ENCODE measurements around the gene SYNGR3. TPM values are rescaled to one million over a fixed set of nuclear protein-coding genes. Genes with fewer than 3 reads are reported as not detected.
"Not testable (repeated sequence)": the region's sequence is repeated elsewhere in the genome, so short reads cannot be mapped to it uniquely, and the experiment has no call there.

The SYNGR3 gene
- total and polyA plus RNA-seq, 9 donors = 0.42 to 4.0 (median 0.87) TPM

- Histone ChIP-seq H3K27ac (no peak overlapping the region), H3K36me3 (no peaks in the 10 kb centered on the region), H3K27me3 (no peaks in the 10 kb centered on the region), H3K4me3 (peak overlapping the region; percentile 75), H3K4me1 (ENCODE audit: insufficient read depth) (peaks cover 14% of the 10 kb centered on the region), H3K9me3 (no peaks in the 10 kb centered on the region)
- peak in 1 of 5 donors; percentile 44 for DNase-seq
- TF ChIP-seq POLR2A (IDR thresholded peaks at IDR 0.05) = no peak
- TF ChIP-seq, protein P1, sequence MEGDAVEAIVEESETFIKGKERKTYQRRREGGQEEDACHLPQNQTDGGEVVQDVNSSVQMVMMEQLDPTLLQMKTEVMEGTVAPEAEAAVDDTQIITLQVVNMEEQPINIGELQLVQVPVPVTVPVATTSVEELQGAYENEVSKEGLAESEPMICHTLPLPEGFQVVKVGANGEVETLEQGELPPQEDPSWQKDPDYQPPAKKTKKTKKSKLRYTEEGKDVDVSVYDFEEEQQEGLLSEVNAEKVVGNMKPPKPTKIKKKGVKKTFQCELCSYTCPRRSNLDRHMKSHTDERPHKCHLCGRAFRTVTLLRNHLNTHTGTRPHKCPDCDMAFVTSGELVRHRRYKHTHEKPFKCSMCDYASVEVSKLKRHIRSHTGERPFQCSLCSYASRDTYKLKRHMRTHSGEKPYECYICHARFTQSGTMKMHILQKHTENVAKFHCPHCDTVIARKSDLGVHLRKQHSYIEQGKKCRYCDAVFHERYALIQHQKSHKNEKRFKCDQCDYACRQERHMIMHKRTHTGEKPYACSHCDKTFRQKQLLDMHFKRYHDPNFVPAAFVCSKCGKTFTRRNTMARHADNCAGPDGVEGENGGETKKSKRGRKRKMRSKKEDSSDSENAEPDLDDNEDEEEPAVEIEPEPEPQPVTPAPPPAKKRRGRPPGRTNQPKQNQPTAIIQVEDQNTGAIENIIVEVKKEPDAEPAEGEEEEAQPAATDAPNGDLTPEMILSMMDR (IDR thresholded peaks at IDR 0.05) = no peak
- TF ChIP-seq EP300 (IDR thresholded peaks at IDR 0.05) = no peak
- WGBS, 3 donors = 35 to 43% (median 35%) methylated on average over 20 of the region's 20 CpGs
- intact Hi-C loops (cut with DNase I) = loop anchor here in 1 of 4 donors (10.0 kb wide), 1 partner anchor 1326 kb away; the partner anchor contains the start of genes METTL26 and WFIKKN1
These were observed 28.8 kb upstream of the SYNGR3 start for GRCh38 chr16:1960665-1961630.

GRCh38 chr16:1961651-1962067, 28.1 kb upstream of the SYNGR3 start:
- Histone ChIP-seq H3K27ac (no peak overlapping the region), H3K36me3 (no peaks in the 10 kb centered on the region), H3K27me3 (no peaks in the 10 kb centered on the region), H3K4me1 (ENCODE audit: insufficient read depth) (peaks cover 14% of the 10 kb centered on the region), H3K9me3 (no peaks in the 10 kb centered on the region), H3K4me3 (no peak overlapping the region)
- intact Hi-C loops (cut with DNase I) = loop anchor here in 1 of 4 donors (10.0 kb wide), 1 partner anchor 1327 kb away; the partner anchor contains the start of genes METTL26 and WFIKKN1
- 46 to 55% (median 51%) methylated on average over 6 of the region's 6 CpGs for WGBS, 3 donors
- DNase-seq = peak in 2 of 5 donors; percentile 20 to 34
- TF ChIP-seq, protein P1 (IDR thresholded peaks at IDR 0.05) = no peak
- TF ChIP-seq POLR2A (IDR thresholded peaks at IDR 0.05) = no peak
- TF ChIP-seq EP300 (IDR thresholded peaks at IDR 0.05) = no peak

- peaks cover 14% of the 10 kb centered on the region for H3K4me1 ChIP-seq (ENCODE audit: insufficient read depth)
- peak in 1 of 5 donors; percentile 38 for DNase-seq
- 73 to 83% (median 74%) methylated on average over 35 to 37 of the region's 37 CpGs for WGBS, 3 donors
- intact Hi-C loops (cut with DNase I) = loop anchor here in 1 of 4 donors (10.0 kb wide), 1 partner anchor 1328 kb away; the partner anchor contains the start of genes METTL26 and WFIKKN1
- H3K27me3 ChIP-seq, H3K36me3 ChIP-seq, H3K9me3 ChIP-seq, H3K4me3 ChIP-seq, H3K27ac ChIP-seq: not testable (repeated sequence)
These were observed 27.3 kb upstream of the SYNGR3 start for GRCh38 chr16:1962161-1963153.

DNA sequence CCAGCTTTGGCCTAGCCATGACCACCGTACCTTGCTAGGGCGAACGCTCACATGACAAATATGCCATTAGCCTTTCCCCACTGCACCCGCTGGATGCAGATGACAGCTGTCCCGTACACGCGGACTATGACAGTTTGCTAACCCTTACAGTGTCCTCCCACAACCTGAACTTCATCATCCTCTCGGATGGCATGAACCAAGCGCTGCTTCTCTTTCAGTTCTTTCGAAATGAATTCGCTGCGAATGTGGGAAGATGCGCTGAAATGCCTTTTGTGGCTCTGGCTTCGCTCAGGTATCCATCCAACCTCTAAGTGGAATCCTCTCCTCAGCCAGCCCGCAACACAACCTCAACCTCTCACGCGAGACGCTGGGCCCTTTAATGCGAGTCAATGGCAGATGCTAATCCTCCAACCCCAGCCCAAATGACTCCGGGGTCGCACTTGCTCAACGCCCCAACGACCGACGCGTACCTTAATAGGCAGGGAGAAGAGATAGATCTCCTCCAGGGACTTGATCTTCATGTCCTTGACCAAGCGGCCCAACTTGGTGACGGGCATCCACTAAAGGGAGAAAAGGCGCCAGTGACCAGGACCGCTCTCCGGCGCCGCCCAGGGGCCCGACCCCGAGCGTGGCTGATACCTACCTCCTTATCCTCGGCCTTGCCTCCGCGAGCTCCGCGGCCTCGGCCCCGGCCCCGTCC, 25.8 kb upstream of the SYNGR3 start:
- Histone ChIP-seq H3K36me3 (no peaks in the 10 kb centered on the region), H3K27ac (peak overlapping the region; percentile 87 to 89), H3K9me3 (no peaks in the 10 kb centered on the region), H3K4me3 (peak overlapping the region; percentile 92), H3K27me3 (no peaks in the 10 kb centered on the region), H3K4me1 (ENCODE audit: insufficient read depth) (peaks cover 14% of the 10 kb centered on the region)
- peak in 2 of 5 donors; percentile 52 to 60 for DNase-seq
- no peak for TF ChIP-seq POLR2A (IDR thresholded peaks at IDR 0.05)
- TF ChIP-seq, protein P1 (IDR thresholded peaks at IDR 0.05) = no peak
- 6 to 11% (median 7%) methylated on average over 34 to 44 of the region's 44 CpGs for WGBS, 3 donors
- intact Hi-C loops (cut with DNase I) = loop anchor here in 1 of 4 donors (10.0 kb wide), 1 partner anchor 1329 kb away; the partner anchor contains the start of genes METTL26 and WFIKKN1
